DND-41 (cell line): Measurements from ENCODE around the gene KCNK16.

ENCODE experiments used
- ATAC-seq: fragments of 200-7000 bp; cut with Tn5 transposase; 3 replicates; pipeline ENCODE4 v1.9.1; 2021; ENCODE audit warnings: low read depth; ENCODE audit not compliant: insufficient read depth
- DNase-seq: peaks from one replicate; pipeline ENCODE4 v3.0.0-alpha.2; 2020
- H2AFZ ChIP-seq: 2 replicates; pipeline ENCODE4 v1.6.0; 2012; ENCODE audit warnings: low read depth, low read length
- H3K27ac ChIP-seq: 2 replicates; pipeline ENCODE4 v1.5.1; 2012; ENCODE audit warnings: low read length, inconsistent platforms
- H3K27me3 ChIP-seq: fragments of 200-600 bp; sonication (generic); 2 replicates; pipeline ENCODE4 v1.6.0; 2012; ENCODE audit warnings: low read length, mild to moderate bottlenecking, inconsistent platforms; ENCODE audit not compliant: insufficient read depth, poor library complexity
- H3K36me3 ChIP-seq: 2 replicates; pipeline ENCODE4 v1.5.1; 2012; ENCODE audit warnings: low read length, inconsistent platforms; ENCODE audit not compliant: insufficient read depth
- H3K4me1 ChIP-seq: 2 replicates; pipeline ENCODE4 v1.5.1; 2012; ENCODE audit warnings: mild to moderate bottlenecking, low read length; ENCODE audit not compliant: insufficient read depth
- H3K4me2 ChIP-seq: 2 replicates; pipeline ENCODE4 v1.6.0; 2012; ENCODE audit warnings: mild to moderate bottlenecking, moderate library complexity, low read length, inconsistent platforms; ENCODE audit not compliant: insufficient read depth
- H3K4me3 ChIP-seq, 2 experiments: fragments of 200-600 bp in 1 of 2; shearing (Covaris generic) in 1 of 2; 2 replicates each; pipeline ENCODE4 v1.5.1; 2012 to 2016; ENCODE audit warnings: inconsistent platforms in 2 of 2, low read length in 2 of 2, mild to moderate bottlenecking in 2 of 2, low read depth in 1 of 2, moderate library complexity in 1 of 2
- H3K79me2 ChIP-seq: 2 replicates; pipeline ENCODE4 v1.6.0; 2012; ENCODE audit warnings: low read length, inconsistent platforms; ENCODE audit not compliant: insufficient read depth
- H3K9ac ChIP-seq: 2 replicates; pipeline ENCODE4 v1.6.0; 2012; ENCODE audit warnings: low read depth, mild to moderate bottlenecking, inconsistent platforms, low read length, moderate library complexity
- H3K9me3 ChIP-seq: 2 replicates; pipeline ENCODE4 v1.5.1; 2012; ENCODE audit warnings: low read length, moderate library complexity, mild to moderate bottlenecking, inconsistent platforms; ENCODE audit not compliant: insufficient read depth, severe bottlenecking
- H4K20me1 ChIP-seq: 2 replicates; pipeline ENCODE4 v1.6.0; 2012; ENCODE audit warnings: low read length; ENCODE audit not compliant: insufficient read depth
- CTCF ChIP-seq: IDR thresholded peaks from 2 replicates; pipeline ENCODE4 v1.5.1; 2012; ENCODE audit warnings: borderline replicate concordance, low read length, moderate library complexity, mild to moderate bottlenecking; ENCODE audit not compliant: poor library complexity, severe bottlenecking; ENCODE audit errors: extremely low read depth
- EZH2 ChIP-seq: IDR thresholded peaks from 3 replicates; pipeline ENCODE4 v1.6.1; 2012; ENCODE audit warnings: borderline replicate concordance, low read depth, mild to moderate bottlenecking, moderate library complexity, low read length, inconsistent platforms; ENCODE audit not compliant: severe bottlenecking

The KCNK16 gene

GRCh38 chr6:39310542-39310941, 12.0 kb downstream of the KCNK16 start:
- Histone ChIP-seq H3K4me2 (no peak overlapping the region), H3K27ac (no peak overlapping the region), H4K20me1 (0 out of 2 replicates have a peak, but pooled peaks cover 3% of the 10 kb centered on the region), H2AFZ (no peak overlapping the region), H3K79me2 (no peaks in the 10 kb centered on the region), H3K9ac (no peak overlapping the region), H3K4me1 (no peaks in the 10 kb centered on the region), H3K36me3 (no peaks in the 10 kb centered on the region), H3K4me3 (no peak overlapping the region), H3K9me3 (no peaks in the 10 kb centered on the region), H3K27me3 (peaks cover 30% of the 10 kb centered on the region)
- ATAC-seq: no peak
- no peak for DNase-seq
- no peak for TF ChIP-seq EZH2
- TF ChIP-seq CTCF: no peak

- Histone ChIP-seq H3K27ac (no peak overlapping the region), H3K9me3 (no peaks in the 10 kb centered on the region), H3K4me1 (no peaks in the 10 kb centered on the region), H3K4me3 (no peak overlapping the region), H3K79me2 (no peaks in the 10 kb centered on the region), H3K27me3 (peaks cover 26% of the 10 kb centered on the region), H3K36me3 (no peaks in the 10 kb centered on the region), H3K4me2 (no peak overlapping the region), H2AFZ (no peak overlapping the region), H3K9ac (no peak overlapping the region), H4K20me1 (0 out of 2 replicates have a peak, but pooled peaks cover 3% of the 10 kb centered on the region)
- peak; percentile 68 for DNase-seq
- peak; percentile 76 for ATAC-seq
- TF ChIP-seq CTCF (peak; percentile 96), EZH2 (no peak)
Observed at GRCh38 chr6:39309942-39310531, 12.5 kb downstream of the KCNK16 start.

- H4K20me1 ChIP-seq: no peaks in the 10 kb centered on the region
Observed at GRCh38 chr6:39307462-39307861, 15.0 kb downstream of the KCNK16 start.

More at GRCh38 chr6:39307462-39307861, 15.0 kb downstream of the KCNK16 start:
- Histone ChIP-seq H3K27ac (no peak overlapping the region), H3K9me3 (no peaks in the 10 kb centered on the region), H3K36me3 (no peaks in the 10 kb centered on the region), H3K79me2 (no peaks in the 10 kb centered on the region), H3K4me1 (peaks cover 6% of the 10 kb centered on the region), H3K9ac (no peak overlapping the region), H2AFZ (no peak overlapping the region), H3K27me3 (peaks cover 1% of the 10 kb centered on the region), H3K4me3 (no peak overlapping the region), H3K4me2 (no peak overlapping the region)
- DNase-seq (no peak), ATAC-seq (no peak)
- TF ChIP-seq CTCF (no peak), EZH2 (no peak)
